ENCODE results near the gene PNPLA2.
A peak's percentile ranks its signal among the peaks of the same experiment; 100 is the strongest.

- TF ChIP-seq EZH2 (IDR thresholded peaks at IDR 0.05): no peak
- TF ChIP-seq, protein P1, sequence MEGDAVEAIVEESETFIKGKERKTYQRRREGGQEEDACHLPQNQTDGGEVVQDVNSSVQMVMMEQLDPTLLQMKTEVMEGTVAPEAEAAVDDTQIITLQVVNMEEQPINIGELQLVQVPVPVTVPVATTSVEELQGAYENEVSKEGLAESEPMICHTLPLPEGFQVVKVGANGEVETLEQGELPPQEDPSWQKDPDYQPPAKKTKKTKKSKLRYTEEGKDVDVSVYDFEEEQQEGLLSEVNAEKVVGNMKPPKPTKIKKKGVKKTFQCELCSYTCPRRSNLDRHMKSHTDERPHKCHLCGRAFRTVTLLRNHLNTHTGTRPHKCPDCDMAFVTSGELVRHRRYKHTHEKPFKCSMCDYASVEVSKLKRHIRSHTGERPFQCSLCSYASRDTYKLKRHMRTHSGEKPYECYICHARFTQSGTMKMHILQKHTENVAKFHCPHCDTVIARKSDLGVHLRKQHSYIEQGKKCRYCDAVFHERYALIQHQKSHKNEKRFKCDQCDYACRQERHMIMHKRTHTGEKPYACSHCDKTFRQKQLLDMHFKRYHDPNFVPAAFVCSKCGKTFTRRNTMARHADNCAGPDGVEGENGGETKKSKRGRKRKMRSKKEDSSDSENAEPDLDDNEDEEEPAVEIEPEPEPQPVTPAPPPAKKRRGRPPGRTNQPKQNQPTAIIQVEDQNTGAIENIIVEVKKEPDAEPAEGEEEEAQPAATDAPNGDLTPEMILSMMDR (IDR thresholded peaks at IDR 0.05): peak; percentile 24
These were observed 25.3 kb downstream of the PNPLA2 start for GRCh38 chr11:843818-844692.
